ENCODE results near the gene MIOX. TPM values are rescaled to one million over a fixed set of nuclear protein-coding genes. Genes with fewer than 3 reads are reported as not detected.

The MIOX gene
- total and polyA plus RNA-seq, 2 of the 13 experiments (the other 11 are each of a cell fraction or from before 2014, with no cell fraction given), result 1.5 to 2.9 TPM

DNA sequence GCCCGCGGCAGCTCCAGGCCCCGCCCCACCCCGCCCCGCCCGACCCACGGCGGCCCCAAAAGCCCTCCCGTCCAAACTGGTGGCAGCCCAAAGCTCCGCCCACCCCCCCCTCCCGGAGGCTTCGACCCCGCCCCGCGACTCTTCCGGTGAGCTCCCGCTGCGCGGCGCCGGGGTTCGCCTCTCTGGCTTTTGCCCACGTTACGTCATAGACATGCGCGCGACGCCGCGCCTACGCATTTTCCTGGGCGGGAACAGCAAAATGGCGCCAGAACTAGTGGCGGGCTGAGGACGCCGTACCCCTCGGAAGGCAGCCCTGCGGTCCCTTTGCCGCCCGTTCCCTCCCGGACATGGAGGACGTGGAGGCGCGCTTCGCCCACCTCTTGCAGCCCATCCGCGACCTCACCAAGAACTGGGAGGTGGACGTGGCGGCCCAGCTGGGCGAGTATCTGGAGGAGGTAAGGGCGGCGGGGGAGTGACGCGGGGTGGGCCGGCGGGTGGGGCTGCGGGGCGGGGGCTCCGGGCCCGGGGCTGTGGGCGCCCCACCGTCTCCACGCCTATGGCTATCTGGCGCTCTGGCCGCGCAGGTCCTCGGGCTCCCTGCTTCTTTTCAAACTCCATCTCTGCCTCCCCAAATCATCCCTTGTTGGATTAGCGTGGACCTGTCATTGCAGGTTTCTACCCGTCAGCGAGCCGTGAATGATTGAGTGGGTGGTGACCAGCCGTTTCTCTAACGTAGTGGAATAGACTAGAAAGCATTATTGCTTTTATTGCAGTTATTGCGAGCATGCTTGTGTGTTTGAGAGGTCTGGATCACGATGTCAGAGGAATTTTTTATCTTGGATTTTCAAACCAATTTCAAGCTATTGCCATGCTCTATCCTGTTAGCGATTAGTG, 21.6 kb downstream of the MIOX start, which contains the start of gene NCAPH2 (continued):
- TF ChIP-seq, protein P1, sequence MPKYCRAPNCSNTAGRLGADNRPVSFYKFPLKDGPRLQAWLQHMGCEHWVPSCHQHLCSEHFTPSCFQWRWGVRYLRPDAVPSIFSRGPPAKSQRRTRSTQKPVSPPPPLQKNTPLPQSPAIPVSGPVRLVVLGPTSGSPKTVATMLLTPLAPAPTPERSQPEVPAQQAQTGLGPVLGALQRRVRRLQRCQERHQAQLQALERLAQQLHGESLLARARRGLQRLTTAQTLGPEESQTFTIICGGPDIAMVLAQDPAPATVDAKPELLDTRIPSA (CRISPR knock-in tag; IDR thresholded peaks at IDR 0.05; ENCODE audit: borderline replicate concordance), result no peak
- TF ChIP-seq ETV5 (CRISPR knock-in tag; IDR thresholded peaks at IDR 0.05; ENCODE audit: borderline replicate concordance) (peak; percentile 62), ELF3 (CRISPR knock-in tag; IDR thresholded peaks at IDR 0.05) (0 out of 2 replicates have a peak, but pooled peaks have one; percentile 42), JUN (CRISPR knock-in tag; IDR thresholded peaks at IDR 0.05) (no peak), ISL2 (CRISPR knock-in tag; IDR thresholded peaks at IDR 0.05) (peak; percentile 17; the same call in 1 of the 2 replicates), NR2C2 (CRISPR knock-in tag; IDR thresholded peaks at IDR 0.05; ENCODE audit: borderline replicate concordance) (peak; percentile 40; the same call in 1 of the 2 replicates), MZF1 (CRISPR knock-in tag; IDR thresholded peaks at IDR 0.05; ENCODE audit: borderline replicate concordance) (no peak), RCOR2 (CRISPR knock-in tag; IDR thresholded peaks at IDR 0.05) (no peak), BRCA1 (CRISPR knock-in tag; IDR thresholded peaks at IDR 0.05) (0 out of 2 replicates have a peak, but pooled peaks have one; percentile 17), CC2D1A (CRISPR knock-in tag; IDR thresholded peaks at IDR 0.05) (no peak), SAFB2 (CRISPR knock-in tag; IDR thresholded peaks at IDR 0.05; ENCODE audit: borderline replicate concordance, low read depth) (no peak), JUNB (CRISPR knock-in tag; IDR thresholded peaks at IDR 0.05; ENCODE audit: borderline replicate concordance) (no peak), ZNF30 (CRISPR knock-in tag; IDR thresholded peaks at IDR 0.05) (no peak), ZNF160 (CRISPR knock-in tag; IDR thresholded peaks at IDR 0.05) (0 out of 2 replicates have a peak, but pooled peaks have one; percentile 52)
- TF ChIP-seq, protein P2, sequence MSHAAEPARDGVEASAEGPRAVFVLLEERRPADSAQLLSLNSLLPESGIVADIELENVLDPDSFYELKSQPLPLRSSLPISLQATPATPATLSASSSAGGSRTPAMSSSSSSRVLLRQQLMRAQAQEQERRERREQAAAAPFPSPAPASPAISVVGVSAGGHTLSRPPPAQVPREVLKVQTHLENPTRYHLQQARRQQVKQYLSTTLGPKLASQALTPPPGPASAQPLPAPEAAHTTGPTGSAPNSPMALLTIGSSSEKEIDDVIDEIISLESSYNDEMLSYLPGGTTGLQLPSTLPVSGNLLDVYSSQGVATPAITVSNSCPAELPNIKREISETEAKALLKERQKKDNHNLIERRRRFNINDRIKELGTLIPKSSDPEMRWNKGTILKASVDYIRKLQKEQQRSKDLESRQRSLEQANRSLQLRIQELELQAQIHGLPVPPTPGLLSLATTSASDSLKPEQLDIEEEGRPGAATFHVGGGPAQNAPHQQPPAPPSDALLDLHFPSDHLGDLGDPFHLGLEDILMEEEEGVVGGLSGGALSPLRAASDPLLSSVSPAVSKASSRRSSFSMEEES (CRISPR knock-in tag; IDR thresholded peaks at IDR 0.05), result 0 out of 2 replicates have a peak, but pooled peaks have one; percentile 27
- TF ChIP-seq, protein P3, sequence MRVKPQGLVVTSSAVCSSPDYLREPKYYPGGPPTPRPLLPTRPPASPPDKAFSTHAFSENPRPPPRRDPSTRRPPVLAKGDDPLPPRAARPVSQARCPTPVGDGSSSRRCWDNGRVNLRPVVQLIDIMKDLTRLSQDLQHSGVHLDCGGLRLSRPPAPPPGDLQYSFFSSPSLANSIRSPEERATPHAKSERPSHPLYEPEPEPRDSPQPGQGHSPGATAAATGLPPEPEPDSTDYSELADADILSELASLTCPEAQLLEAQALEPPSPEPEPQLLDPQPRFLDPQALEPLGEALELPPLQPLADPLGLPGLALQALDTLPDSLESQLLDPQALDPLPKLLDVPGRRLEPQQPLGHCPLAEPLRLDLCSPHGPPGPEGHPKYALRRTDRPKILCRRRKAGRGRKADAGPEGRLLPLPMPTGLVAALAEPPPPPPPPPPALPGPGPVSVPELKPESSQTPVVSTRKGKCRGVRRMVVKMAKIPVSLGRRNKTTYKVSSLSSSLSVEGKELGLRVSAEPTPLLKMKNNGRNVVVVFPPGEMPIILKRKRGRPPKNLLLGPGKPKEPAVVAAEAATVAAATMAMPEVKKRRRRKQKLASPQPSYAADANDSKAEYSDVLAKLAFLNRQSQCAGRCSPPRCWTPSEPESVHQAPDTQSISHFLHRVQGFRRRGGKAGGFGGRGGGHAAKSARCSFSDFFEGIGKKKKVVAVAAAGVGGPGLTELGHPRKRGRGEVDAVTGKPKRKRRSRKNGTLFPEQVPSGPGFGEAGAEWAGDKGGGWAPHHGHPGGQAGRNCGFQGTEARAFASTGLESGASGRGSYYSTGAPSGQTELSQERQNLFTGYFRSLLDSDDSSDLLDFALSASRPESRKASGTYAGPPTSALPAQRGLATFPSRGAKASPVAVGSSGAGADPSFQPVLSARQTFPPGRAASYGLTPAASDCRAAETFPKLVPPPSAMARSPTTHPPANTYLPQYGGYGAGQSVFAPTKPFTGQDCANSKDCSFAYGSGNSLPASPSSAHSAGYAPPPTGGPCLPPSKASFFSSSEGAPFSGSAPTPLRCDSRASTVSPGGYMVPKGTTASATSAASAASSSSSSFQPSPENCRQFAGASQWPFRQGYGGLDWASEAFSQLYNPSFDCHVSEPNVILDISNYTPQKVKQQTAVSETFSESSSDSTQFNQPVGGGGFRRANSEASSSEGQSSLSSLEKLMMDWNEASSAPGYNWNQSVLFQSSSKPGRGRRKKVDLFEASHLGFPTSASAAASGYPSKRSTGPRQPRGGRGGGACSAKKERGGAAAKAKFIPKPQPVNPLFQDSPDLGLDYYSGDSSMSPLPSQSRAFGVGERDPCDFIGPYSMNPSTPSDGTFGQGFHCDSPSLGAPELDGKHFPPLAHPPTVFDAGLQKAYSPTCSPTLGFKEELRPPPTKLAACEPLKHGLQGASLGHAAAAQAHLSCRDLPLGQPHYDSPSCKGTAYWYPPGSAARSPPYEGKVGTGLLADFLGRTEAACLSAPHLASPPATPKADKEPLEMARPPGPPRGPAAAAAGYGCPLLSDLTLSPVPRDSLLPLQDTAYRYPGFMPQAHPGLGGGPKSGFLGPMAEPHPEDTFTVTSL (CRISPR knock-in tag; IDR thresholded peaks at IDR 0.05; ENCODE audit: borderline replicate concordance), result no peak
- TF ChIP-seq, protein P4, sequence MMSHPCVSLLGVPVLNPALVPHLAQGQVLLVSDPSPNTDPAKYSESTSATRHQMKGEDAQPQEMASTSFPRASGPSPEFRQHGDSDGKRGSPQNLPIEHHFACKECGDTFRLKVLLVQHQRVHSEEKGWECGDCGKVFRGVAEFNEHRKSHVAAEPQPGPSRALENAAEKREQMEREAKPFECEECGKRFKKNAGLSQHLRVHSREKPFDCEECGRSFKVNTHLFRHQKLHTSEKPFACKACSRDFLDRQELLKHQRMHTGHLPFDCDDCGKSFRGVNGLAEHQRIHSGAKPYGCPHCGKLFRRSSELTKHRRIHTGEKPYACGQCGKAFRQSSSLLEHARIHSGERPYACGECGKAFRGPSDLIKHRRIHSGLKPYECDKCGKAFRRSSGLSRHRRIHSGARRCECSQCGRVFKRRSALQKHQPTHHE (CRISPR knock-in tag; IDR thresholded peaks at IDR 0.05; ENCODE audit: borderline replicate concordance), result no peak
